CD4-positive, alpha-beta T cell (primary cell): ENCODE data around the gene NOB1. TPM values are rescaled to one million over a fixed set of nuclear protein-coding genes. Genes with fewer than 3 reads are reported as not detected.

ENCODE experiments used
- ATAC-seq: fragments of 200-7000 bp; cut with Tn5 transposase; one replicate; pipeline ENCODE4 v1.10.0; 2022; ENCODE audit warnings: mild to moderate bottlenecking; ENCODE audit not compliant: poor library complexity
- CTCF ChIA-PET: fragments of 350-600 bp; sonication (Branson Sonifier 250); formaldehyde crosslinking; loops from one replicate; lab custom pipeline; 2021; ENCODE audit warnings: antibody characterized with exemption, inconsistent platforms; lab: Charles Lee
- POLR2A ChIA-PET: fragments of 350-600 bp; sonication (Branson Sonifier 250); formaldehyde crosslinking; loops from one replicate; lab custom pipeline; 2021; ENCODE audit warnings: antibody characterized with exemption, inconsistent platforms; lab: Charles Lee
- DNase-seq, 14 experiments: peaks; one replicate each; pipeline ENCODE4 v3.0.0-alpha.2; 2013 to 2020; ENCODE audit warnings: mixed read lengths in 2 of 14
- H3K27ac ChIP-seq, 2 donors: one replicate each; pipeline versions ENCODE4 v1.5.1 to v1.7.0; 2013; ENCODE audit warnings: low read length in 2 of 2, low read depth in 1 of 2, mild to moderate bottlenecking in 1 of 2
- H3K27me3 ChIP-seq, 2 experiments: 1 replicate in 1 of 2; 2 replicates in 1 of 2; pipeline versions ENCODE4 v1.6.1 to v1.7.0; 2013; ENCODE audit warnings: low read length in 2 of 2, control low read depth in 1 of 2, mild to moderate bottlenecking in 1 of 2, moderate library complexity in 1 of 2; ENCODE audit not compliant: insufficient read depth in 2 of 2, control insufficient read depth in 1 of 2
- H3K36me3 ChIP-seq: one replicate; pipeline ENCODE4 v1.6.1; 2013; ENCODE audit warnings: low read length, control low read depth; ENCODE audit not compliant: insufficient read depth
- H3K4me1 ChIP-seq: one replicate; pipeline ENCODE4 v1.6.1; 2013; ENCODE audit warnings: low read length, control low read depth; ENCODE audit not compliant: insufficient read depth
- H3K4me3 ChIP-seq: one replicate; pipeline ENCODE4 v1.5.1; 2013; ENCODE audit warnings: mild to moderate bottlenecking, low read length, moderate library complexity
- H3K9me3 ChIP-seq, 2 experiments: 1 replicate in 1 of 2; 2 replicates in 1 of 2; pipeline versions ENCODE4 v1.6.1 to v1.7.0; 2013; ENCODE audit warnings: low read length in 2 of 2, mild to moderate bottlenecking in 2 of 2, control low read depth in 1 of 2, moderate library complexity in 1 of 2; ENCODE audit not compliant: control insufficient read depth in 1 of 2, insufficient read depth in 1 of 2
- H3K27ac Mint-ChIP-seq: one replicate; pipeline ENCODE4 v1.8.0; 2020; ENCODE audit warnings: mixed read lengths
- H3K27me3 Mint-ChIP-seq: one replicate; pipeline ENCODE4 v1.8.0; 2021; ENCODE audit warnings: mixed read lengths
- H3K36me3 Mint-ChIP-seq: one replicate; pipeline ENCODE4 v1.8.0; 2021; ENCODE audit warnings: low read depth, mixed read lengths
- H3K4me1 Mint-ChIP-seq: one replicate; pipeline ENCODE4 v1.8.0; 2021; ENCODE audit warnings: low read depth, mixed read lengths
- H3K4me3 Mint-ChIP-seq: one replicate; pipeline ENCODE4 v1.8.0; 2020; ENCODE audit warnings: mild to moderate bottlenecking, mixed read lengths
- H3K9me3 Mint-ChIP-seq: one replicate; pipeline ENCODE4 v1.8.0; 2020; ENCODE audit warnings: mixed read lengths
- CTCF ChIP-seq: fragments of 200-600 bp; IDR thresholded peaks from one replicate; pipeline ENCODE4 v1.8.0; 2022; ENCODE audit warnings: antibody characterized with exemption, mild to moderate bottlenecking
- intact Hi-C, 2 experiments: fragments of 100-400 bp; cut with DNase I in 1 of 2; cut with micrococcal nuclease in 1 of 2; formaldehyde crosslinking; loops; one replicate each; pipeline versions ENCODE4 v1.15.1 to v1.9.0; 2023 to 2025; cut with DNase I, micrococcal nuclease
- total RNA-seq, 174 experiments: library from RNA in 2 of 174; stranded (reverse) in 2 of 174; gene quantifications; one replicate each; pipeline ENCODE4 v1.2.3 and lab custom pipeline; 2021 to 2026

The NOB1 gene
- total RNA-seq, 2 experiments from 2014 or later = 31.0 to 33.9 TPM

- POLR2A ChIA-PET = interaction anchor here (3.8 kb wide), 1 partner anchor 47 kb away, joined by 22 read pairs; the partner anchor contains the start of gene NOB1
- Histone ChIP-seq H3K27ac (no peak overlapping the region), H3K4me1 (no peaks in the 10 kb centered on the region), H3K36me3 (no peaks in the 10 kb centered on the region), H3K27me3 (no peaks in the 10 kb centered on the region), H3K9me3 (no peaks in the 10 kb centered on the region), H3K4me3 (no peak overlapping the region)
- ATAC-seq = no peak
- Mint-ChIP-seq H3K27me3 (no peaks in the 10 kb centered on the region), H3K9me3 (no peaks in the 10 kb centered on the region), H3K36me3 (peaks cover 4% of the 10 kb centered on the region), H3K4me1 (peaks cover 4% of the 10 kb centered on the region), H3K27ac (no peak overlapping the region), H3K4me3 (no peak overlapping the region)
- CTCF ChIA-PET = interaction anchor here (3.8 kb wide), 1 partner anchor 47 kb away, joined by 19 read pairs; the partner anchor contains the start of gene NOB1
- no peak for TF ChIP-seq CTCF
- intact Hi-C loops = loop anchor here (2.0 kb wide), 1 partner anchor 223 kb away; no protein-coding TSS in a partner anchor
- no peak for DNase-seq
Measured at GRCh38 chr16:69707920-69708683, 46.6 kb downstream of the NOB1 start.

GRCh38 chr16:69706975-69707340 is 47.8 kb downstream of the NOB1 start:
- H3K36me3 Mint-ChIP-seq = peaks cover 4% of the 10 kb centered on the region
- Histone ChIP-seq H3K4me3 (no peak overlapping the region), H3K27me3 (no peaks in the 10 kb centered on the region), H3K9me3 (no peaks in the 10 kb centered on the region), H3K36me3 (no peaks in the 10 kb centered on the region), H3K4me1 (no peaks in the 10 kb centered on the region), H3K27ac (no peak overlapping the region)
- intact Hi-C loops = no loop called here
- H3K27me3 Mint-ChIP-seq = no peaks in the 10 kb centered on the region
- ChIA-PET CTCF (no interaction called here), POLR2A (interaction anchor here (2.1 kb wide), 1 partner anchor 48 kb away, joined by 8 read pairs; the partner anchor contains the start of gene NOB1)
- DNase-seq = no peak
- no peak overlapping the region for H3K4me3 Mint-ChIP-seq
- TF ChIP-seq CTCF = no peak
- ATAC-seq = no peak
- no peaks in the 10 kb centered on the region for H3K9me3 Mint-ChIP-seq
- no peak overlapping the region for H3K27ac Mint-ChIP-seq
- H3K4me1 Mint-ChIP-seq = peaks cover 4% of the 10 kb centered on the region

GRCh38 chr16:69706256-69706974 is 48.3 kb downstream of the NOB1 start:
- intact Hi-C loops = no loop called here
- Histone ChIP-seq H3K27me3 (no peaks in the 10 kb centered on the region), H3K27ac (no peak overlapping the region), H3K9me3 (no peaks in the 10 kb centered on the region), H3K4me3 (no peak overlapping the region), H3K36me3 (peaks cover 2% of the 10 kb centered on the region), H3K4me1 (no peaks in the 10 kb centered on the region)
- POLR2A ChIA-PET = interaction anchor here (2.1 kb wide), 1 partner anchor 48 kb away, joined by 8 read pairs; the partner anchor contains the start of gene NOB1
- DNase-seq (no peak), ATAC-seq (no peak)
- H3K27me3 Mint-ChIP-seq = no peaks in the 10 kb centered on the region
- peaks cover 4% of the 10 kb centered on the region for H3K36me3 Mint-ChIP-seq
- no peak overlapping the region for H3K27ac Mint-ChIP-seq
- TF ChIP-seq CTCF = no peak
- H3K4me3 Mint-ChIP-seq = no peak overlapping the region
- CTCF ChIA-PET = interaction anchor here (0.9 kb wide), 1 partner anchor 34 kb away, joined by 3 read pairs; no protein-coding TSS in a partner anchor
- H3K4me1 Mint-ChIP-seq = peaks cover 4% of the 10 kb centered on the region
- no peaks in the 10 kb centered on the region for H3K9me3 Mint-ChIP-seq
